Measurements from ENCODE around the gene SPOCK1. TPM values are rescaled to one million over a fixed set of nuclear protein-coding genes. Genes with fewer than 3 reads are reported as not detected.

Gene SPOCK1
- total RNA-seq, 1 donor from 2014 or later: 6.8 TPM

DNA sequence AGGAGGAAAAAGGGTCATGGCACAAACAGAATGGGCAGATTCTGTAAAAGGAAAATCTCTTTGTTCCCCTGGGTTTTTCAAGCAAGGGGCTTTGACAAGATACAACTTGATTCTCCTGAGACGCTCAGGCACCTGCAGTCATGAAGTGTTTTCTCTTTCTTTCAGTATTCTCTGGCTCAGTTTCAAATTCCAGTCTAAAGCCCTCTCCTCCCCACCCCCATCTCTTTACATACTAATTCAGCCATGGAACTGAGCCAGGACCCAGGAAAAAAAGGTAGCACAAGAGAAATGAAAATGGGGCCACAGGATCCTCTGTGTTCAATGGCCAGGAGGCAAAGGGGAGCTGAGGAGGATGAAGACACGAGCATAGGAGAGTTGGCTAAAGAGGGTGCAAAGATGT lies 408.4 kb downstream of the SPOCK1 start:
- Histone ChIP-seq H3K27me3 (ENCODE audit: control insufficient read depth, insufficient read depth, low read length) (no peaks in the 10 kb centered on the region), H3K36me3 (ENCODE audit: control insufficient read depth, insufficient read depth, low read length) (no peaks in the 10 kb centered on the region), H3K4me3 (ENCODE audit: low read depth, low read length) (no peak overlapping the region)
- DNase-seq (ENCODE audit: low read depth) (no peak), FAIRE-seq (no peak)
- TF ChIP-seq, protein P1, sequence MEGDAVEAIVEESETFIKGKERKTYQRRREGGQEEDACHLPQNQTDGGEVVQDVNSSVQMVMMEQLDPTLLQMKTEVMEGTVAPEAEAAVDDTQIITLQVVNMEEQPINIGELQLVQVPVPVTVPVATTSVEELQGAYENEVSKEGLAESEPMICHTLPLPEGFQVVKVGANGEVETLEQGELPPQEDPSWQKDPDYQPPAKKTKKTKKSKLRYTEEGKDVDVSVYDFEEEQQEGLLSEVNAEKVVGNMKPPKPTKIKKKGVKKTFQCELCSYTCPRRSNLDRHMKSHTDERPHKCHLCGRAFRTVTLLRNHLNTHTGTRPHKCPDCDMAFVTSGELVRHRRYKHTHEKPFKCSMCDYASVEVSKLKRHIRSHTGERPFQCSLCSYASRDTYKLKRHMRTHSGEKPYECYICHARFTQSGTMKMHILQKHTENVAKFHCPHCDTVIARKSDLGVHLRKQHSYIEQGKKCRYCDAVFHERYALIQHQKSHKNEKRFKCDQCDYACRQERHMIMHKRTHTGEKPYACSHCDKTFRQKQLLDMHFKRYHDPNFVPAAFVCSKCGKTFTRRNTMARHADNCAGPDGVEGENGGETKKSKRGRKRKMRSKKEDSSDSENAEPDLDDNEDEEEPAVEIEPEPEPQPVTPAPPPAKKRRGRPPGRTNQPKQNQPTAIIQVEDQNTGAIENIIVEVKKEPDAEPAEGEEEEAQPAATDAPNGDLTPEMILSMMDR (IDR thresholded peaks at IDR 0.05; ENCODE audit: insufficient read depth, low read length, severe bottlenecking): no peak

DNA sequence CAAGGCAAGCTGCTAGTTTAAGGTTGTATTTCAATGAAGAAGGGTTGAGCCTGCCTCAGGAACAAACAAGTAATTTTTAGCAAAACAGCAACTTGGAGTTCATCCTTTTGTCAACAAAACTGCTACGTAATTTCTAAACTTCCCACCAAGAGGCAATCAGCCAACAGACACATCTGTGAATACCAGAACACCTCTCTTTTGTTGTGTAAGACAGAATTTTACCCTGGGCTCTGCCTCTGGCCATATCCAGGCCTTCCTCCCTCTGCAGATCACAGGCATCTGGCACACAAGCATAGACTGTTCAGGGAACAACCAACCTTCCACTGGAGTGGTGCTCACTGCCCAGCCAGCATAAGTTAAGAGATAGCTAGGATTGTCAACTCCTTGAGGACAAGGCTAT lies 409.0 kb downstream of the SPOCK1 start:
- TF ChIP-seq, protein P1 (IDR thresholded peaks at IDR 0.05; ENCODE audit: insufficient read depth, low read length, severe bottlenecking): no peak
- DNase-seq (ENCODE audit: low read depth): no peak
- H3K4me3 ChIP-seq (ENCODE audit: low read depth, low read length): no peak overlapping the region
- no peak for FAIRE-seq
- H3K27me3 ChIP-seq (ENCODE audit: control insufficient read depth, insufficient read depth, low read length): no peaks in the 10 kb centered on the region
- no peaks in the 10 kb centered on the region for H3K36me3 ChIP-seq (ENCODE audit: control insufficient read depth, insufficient read depth, low read length)

DNA sequence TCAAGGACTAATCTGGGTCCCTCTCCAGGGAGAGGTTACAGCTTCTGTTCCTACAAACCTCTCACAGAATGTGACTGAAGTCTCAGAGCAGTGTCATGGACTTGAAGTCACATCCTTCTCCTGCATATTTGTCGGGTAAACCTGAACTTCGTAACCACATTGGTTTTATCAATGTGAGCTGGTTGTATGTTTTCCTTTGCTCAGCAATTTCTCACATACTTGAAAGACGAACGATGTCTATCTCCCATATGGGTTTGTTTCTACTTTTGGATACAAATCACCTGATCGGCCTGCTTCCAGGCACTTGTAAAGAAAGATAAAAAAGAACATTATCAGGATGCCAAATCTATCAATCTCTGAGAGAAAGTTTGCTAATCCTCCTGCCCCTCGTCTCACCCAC lies 411.0 kb downstream of the SPOCK1 start:
- DNase-seq (ENCODE audit: low read depth) (no peak), FAIRE-seq (peak; percentile 58)
- TF ChIP-seq, protein P1 (IDR thresholded peaks at IDR 0.05; ENCODE audit: insufficient read depth, low read length, severe bottlenecking): no peak
- Histone ChIP-seq H3K27me3 (ENCODE audit: control insufficient read depth, insufficient read depth, low read length) (no peaks in the 10 kb centered on the region), H3K4me3 (ENCODE audit: low read depth, low read length) (no peak overlapping the region), H3K36me3 (ENCODE audit: control insufficient read depth, insufficient read depth, low read length) (no peaks in the 10 kb centered on the region)

DNA sequence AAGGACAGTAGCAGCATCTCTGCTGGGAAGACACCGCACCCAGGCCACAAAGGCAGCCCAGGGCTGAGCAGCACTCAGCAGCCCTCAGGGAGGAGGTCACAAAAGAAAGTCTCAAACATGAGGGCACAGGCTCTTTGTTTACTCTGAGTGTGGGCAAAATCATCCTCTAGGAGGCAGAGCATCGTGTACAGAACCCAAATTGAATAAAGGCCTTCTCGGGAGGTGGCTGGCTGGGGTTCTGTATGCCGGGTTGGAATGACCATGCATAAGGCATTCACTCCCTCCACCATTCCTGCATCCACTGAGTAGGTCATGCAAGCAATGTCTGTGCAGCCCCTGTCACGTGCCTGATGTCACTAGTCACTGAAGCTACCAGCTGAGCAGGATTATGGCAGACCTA lies 412.8 kb downstream of the SPOCK1 start:
- DNase-seq (ENCODE audit: low read depth) (no peak), FAIRE-seq (no peak)
- Histone ChIP-seq H3K4me3 (ENCODE audit: low read depth, low read length) (no peak overlapping the region), H3K36me3 (ENCODE audit: control insufficient read depth, insufficient read depth, low read length) (no peaks in the 10 kb centered on the region), H3K27me3 (ENCODE audit: control insufficient read depth, insufficient read depth, low read length) (no peaks in the 10 kb centered on the region)
- TF ChIP-seq, protein P1 (IDR thresholded peaks at IDR 0.05; ENCODE audit: insufficient read depth, low read length, severe bottlenecking): no peak

DNA sequence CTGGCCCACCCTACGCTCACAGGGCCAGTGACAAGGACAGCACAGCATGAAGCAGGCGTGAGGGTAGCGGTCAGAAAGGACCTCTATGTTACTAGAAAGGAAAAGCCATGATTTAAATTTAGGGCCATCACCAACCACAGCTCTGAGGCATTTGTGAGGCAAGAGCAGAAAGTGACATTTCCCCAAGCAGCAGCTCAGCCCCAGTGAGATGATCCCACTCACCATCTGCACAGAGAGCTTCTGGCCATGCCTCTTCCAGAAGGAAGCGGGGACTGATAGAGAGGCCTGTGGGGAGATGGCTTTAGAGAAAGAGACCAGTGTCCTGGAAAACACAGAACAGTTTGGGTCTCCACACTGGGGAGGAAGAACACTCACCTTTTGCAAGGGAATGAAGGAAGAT lies 413.9 kb downstream of the SPOCK1 start:
- FAIRE-seq (no peak), DNase-seq (ENCODE audit: low read depth) (no peak)
- TF ChIP-seq, protein P1 (IDR thresholded peaks at IDR 0.05; ENCODE audit: insufficient read depth, low read length, severe bottlenecking): no peak
- Histone ChIP-seq H3K36me3 (ENCODE audit: control insufficient read depth, insufficient read depth, low read length) (no peaks in the 10 kb centered on the region), H3K27me3 (ENCODE audit: control insufficient read depth, insufficient read depth, low read length) (no peaks in the 10 kb centered on the region), H3K4me3 (ENCODE audit: low read depth, low read length) (no peak overlapping the region)

DNA sequence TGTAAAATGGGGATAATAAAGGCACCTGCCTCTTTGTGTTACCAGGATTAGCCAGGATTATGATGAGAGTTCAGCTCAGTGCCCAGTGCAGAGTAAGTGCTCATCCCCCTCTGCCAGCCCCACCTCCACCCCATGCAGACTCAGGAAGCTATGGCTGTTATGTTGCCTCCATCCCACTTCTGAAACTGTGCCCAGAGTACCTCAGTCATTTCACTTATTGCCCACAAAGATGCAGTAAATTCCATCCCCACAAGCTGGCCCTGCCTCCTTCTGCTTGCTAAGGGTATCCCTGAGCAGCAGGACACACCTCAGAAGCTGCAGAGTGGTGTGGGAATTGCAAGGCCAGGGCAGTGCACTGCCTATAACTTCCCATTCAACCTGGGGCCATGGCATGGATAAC lies 415.1 kb downstream of the SPOCK1 start:
- TF ChIP-seq, protein P1 (IDR thresholded peaks at IDR 0.05; ENCODE audit: insufficient read depth, low read length, severe bottlenecking): no peak
- DNase-seq (ENCODE audit: low read depth): no peak
- Histone ChIP-seq H3K36me3 (ENCODE audit: control insufficient read depth, insufficient read depth, low read length) (no peaks in the 10 kb centered on the region), H3K27me3 (ENCODE audit: control insufficient read depth, insufficient read depth, low read length) (no peaks in the 10 kb centered on the region), H3K4me3 (ENCODE audit: low read depth, low read length) (no peak overlapping the region)
- no peak for FAIRE-seq

Measured in bronchial epithelial cell (primary cell).